D341Med (cell line): Measurements from ENCODE around the gene LCMT1.
"Not testable (repeated sequence)": the region's sequence is repeated elsewhere in the genome, so short reads cannot be mapped to it uniquely, and the experiment has no call there.

ENCODE experiments used
- DNase-seq: peaks from one replicate; pipeline ENCODE4 v3.0.0; 2012; ENCODE audit warnings: low spot score

LCMT1 gene

GRCh38 chr16:25148568-25149215 lies 37.1 kb downstream of the LCMT1 start:
- DNase-seq, result no peak

- DNase-seq, result no peak
Measured at GRCh38 chr16:25151996-25152395, 40.5 kb downstream of the LCMT1 start.

GRCh38 chr16:25155553-25156460 lies 44.3 kb downstream of the LCMT1 start:
- no peak for DNase-seq

GRCh38 chr16:25157271-25157875 lies 45.8 kb downstream of the LCMT1 start:
- DNase-seq, result no peak

DNA sequence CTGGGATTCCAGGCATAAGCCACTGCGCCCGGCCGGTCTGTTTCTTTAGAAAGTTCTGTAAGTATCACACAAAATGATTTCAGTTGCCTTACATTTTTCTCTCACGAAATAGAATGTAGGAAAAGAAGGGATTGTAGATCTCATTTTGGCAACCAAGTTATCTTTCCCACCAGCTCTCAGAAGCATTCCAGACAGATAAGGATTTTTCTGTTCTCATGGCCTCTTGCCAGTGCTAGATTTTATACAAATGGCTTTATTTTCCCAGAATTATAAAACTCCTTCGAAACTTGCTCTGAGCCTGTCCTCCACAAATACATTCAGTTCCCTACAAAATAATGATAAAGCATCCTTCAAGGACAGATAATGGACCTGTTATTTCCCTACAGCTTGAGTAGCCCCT lies 46.9 kb downstream of the LCMT1 start:
- DNase-seq, result no peak

- no peak for DNase-seq
Measured at GRCh38 chr16:25161753-25162367, 50.3 kb downstream of the LCMT1 start.

DNA sequence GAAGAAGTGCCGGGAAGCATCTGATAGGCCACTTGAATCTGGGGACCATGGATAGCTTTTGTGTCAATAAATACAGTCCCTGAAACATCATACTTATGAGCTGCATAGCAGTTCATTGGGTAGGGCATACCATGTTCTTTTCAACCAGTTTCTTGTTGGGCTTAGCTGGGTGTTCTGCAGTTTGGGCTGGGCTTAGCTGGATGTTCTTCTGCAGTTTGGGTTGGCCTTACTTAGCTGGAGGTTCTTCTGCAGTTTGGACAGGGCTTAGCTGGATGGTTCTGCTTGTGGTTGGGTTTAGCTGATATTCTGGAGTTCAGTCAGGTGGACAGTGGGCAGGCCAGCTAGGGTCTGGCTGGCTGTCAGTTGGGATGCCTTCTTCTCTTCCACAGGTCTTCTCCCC lies 52.1 kb downstream of the LCMT1 start:
- no peak for DNase-seq

DNA sequence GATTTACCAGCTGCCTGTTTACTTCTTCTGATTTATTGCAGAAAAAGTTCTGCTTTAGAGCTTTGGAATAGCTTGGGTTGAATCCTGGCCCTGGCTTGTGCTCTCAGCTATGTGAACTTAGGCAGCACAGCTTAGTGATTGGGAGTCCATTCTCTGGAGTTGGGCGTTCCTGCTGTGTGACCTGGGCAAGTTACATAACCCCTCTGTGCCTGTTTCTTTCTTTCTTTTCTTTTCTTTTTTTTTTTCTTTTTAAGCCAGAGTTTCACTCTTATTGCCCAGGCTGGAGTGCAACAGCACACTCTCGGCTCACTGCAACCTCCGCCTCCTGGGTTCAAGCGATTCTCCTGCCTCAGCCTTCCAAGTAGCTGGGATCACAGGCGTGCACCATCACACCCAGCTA lies 53.7 kb downstream of the LCMT1 start:
- DNase-seq, result no peak

GRCh38 chr16:25167920-25168319 lies 56.4 kb downstream of the LCMT1 start:
- DNase-seq, result not testable (repeated sequence)

GRCh38 chr16:25171390-25171789 lies 59.8 kb downstream of the LCMT1 start:
- DNase-seq, result no peak

GRCh38 chr16:25172831-25173230 lies 61.3 kb downstream of the LCMT1 start:
- no peak for DNase-seq

DNA sequence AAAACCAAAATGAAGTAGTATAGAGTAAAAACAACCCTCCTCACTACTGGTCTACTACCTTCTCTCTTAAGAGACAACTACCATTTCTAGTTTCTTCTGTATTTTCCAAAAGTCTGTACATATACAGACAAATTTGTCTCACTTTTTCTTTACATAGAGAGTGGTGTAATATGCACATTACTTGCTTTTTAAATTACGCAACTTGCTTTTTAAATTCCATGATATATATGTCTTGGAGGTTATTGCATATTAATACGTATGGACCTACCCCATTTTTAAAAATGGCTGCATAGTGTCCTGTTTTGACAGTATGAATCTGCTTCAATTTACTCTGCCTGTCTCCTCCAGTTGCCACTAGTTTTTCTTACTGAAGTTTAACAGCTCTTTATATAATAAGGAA lies 62.7 kb downstream of the LCMT1 start:
- DNase-seq, result no peak

GRCh38 chr16:25176136-25176535 lies 64.6 kb downstream of the LCMT1 start:
- DNase-seq, result no peak

- no peak for DNase-seq
Measured at GRCh38 chr16:25177512-25177830, 65.9 kb downstream of the LCMT1 start.

- DNase-seq, result no peak
Measured at GRCh38 chr16:25177831-25178688, 66.5 kb downstream of the LCMT1 start.

GRCh38 chr16:25181236-25181635 lies 69.7 kb downstream of the LCMT1 start:
- DNase-seq, result not testable (repeated sequence)

DNA sequence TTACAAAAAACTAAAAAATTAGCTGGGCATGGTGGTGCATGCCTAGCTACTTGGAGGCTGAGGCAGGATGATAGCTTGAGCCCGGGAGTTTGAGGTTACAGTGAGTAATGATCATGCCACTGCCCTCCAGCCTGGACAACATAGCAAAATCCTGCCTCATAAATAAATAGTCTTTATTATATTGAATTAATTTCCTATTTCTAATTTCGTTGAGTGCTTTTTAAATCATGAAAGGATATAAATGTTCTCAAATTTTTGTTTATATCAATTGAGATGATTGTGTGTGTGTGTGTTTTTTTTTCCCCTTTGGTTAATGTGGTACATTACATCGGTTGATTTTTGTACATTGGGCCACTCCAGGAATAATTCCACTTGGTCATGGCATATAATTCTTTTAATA lies 73.2 kb downstream of the LCMT1 start:
- DNase-seq, result no peak

GRCh38 chr16:25187491-25187795 lies 75.9 kb downstream of the LCMT1 start:
- no peak for DNase-seq

GRCh38 chr16:25189305-25189704 lies 77.8 kb downstream of the LCMT1 start:
- no peak for DNase-seq

- DNase-seq, result no peak
Measured at GRCh38 chr16:25192096-25192495, 80.6 kb downstream of the LCMT1 start.

GRCh38 chr16:25194273-25194878 lies 82.8 kb downstream of the LCMT1 start:
- DNase-seq, result no peak

GRCh38 chr16:25198021-25198420 lies 86.5 kb downstream of the LCMT1 start:
- no peak for DNase-seq
